ENCODE measurements around the gene IFRD2.

IFRD2 gene

DNA sequence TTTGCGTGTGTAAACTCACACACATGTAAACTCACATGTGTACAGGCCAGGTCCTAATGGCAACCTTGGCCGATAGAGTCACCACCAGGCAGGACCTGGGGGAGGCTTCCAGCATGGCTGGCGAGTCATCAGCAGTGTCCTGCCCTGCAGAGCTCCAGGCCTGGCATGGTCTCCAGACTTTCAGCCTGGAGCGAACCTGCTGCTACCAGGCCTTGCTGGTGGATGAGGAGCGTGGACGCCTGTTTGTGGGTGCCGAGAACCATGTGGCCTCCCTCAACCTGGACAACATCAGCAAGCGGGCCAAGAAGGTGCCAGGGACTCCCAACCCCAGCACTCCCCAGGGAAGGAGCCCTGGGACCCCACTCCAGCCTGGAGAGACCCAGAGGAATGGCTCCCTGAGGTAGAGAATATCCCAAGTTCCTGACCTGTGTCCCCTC lies 22.2 kb downstream of the IFRD2 start:
- TF ChIP-seq EZH2 (IDR thresholded peaks at IDR 0.05) (no peak), FOXP2 (optimal IDR thresholded peaks at IDR 0.05; ENCODE audit: control extremely low read depth, extremely low read length, insufficient read depth) (no peak), POLR2AphosphoS5 (IDR thresholded peaks at IDR 0.05; ENCODE audit: borderline replicate concordance, low read depth, low read length) (no peak)
- no peak for DNase-seq (ENCODE audit: low read depth, low spot score)
- H3K36me3 ChIP-seq (ENCODE audit: insufficient read depth, low read length) = no peaks in the 10 kb centered on the region
- H3K9ac ChIP-seq (ENCODE audit: insufficient read length) = no peak overlapping the region
- no peaks in the 10 kb centered on the region for H3K9me3 ChIP-seq (ENCODE audit: low read depth, low read length)
- no peak overlapping the region for H3K4me3 ChIP-seq
- no peak overlapping the region for H3K27ac ChIP-seq

DNA sequence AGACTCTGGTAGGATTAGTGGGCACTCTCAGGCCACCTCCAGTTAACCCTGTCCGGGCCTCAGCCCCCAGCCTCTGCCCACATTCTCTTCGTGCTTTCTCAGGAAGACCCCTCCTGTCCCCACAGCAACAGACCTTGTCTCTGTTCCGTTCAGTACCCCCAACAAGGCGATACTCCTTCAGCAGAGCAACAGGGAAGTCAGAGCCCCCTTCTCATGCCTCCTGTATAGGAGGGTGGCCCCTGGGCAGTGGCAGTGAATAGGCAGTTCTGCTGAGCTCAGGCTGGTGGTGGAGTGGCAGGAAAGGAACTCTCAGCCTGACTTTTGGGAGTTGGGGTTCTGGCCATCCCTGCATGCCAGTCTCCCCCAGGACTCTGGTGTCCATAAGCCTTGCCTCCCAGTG lies 22.8 kb downstream of the IFRD2 start:
- Histone ChIP-seq H3K36me3 (ENCODE audit: insufficient read depth, low read length) (no peaks in the 10 kb centered on the region), H3K9me3 (ENCODE audit: low read depth, low read length) (no peaks in the 10 kb centered on the region), H3K4me3 (no peak overlapping the region), H3K27ac (no peak overlapping the region), H3K9ac (ENCODE audit: insufficient read length) (no peak overlapping the region)
- DNase-seq (ENCODE audit: low read depth, low spot score) = no peak
- TF ChIP-seq EZH2 (IDR thresholded peaks at IDR 0.05) (no peak), FOXP2 (optimal IDR thresholded peaks at IDR 0.05; ENCODE audit: control extremely low read depth, extremely low read length, insufficient read depth) (no peak), POLR2AphosphoS5 (IDR thresholded peaks at IDR 0.05; ENCODE audit: borderline replicate concordance, low read depth, low read length) (no peak)

DNA sequence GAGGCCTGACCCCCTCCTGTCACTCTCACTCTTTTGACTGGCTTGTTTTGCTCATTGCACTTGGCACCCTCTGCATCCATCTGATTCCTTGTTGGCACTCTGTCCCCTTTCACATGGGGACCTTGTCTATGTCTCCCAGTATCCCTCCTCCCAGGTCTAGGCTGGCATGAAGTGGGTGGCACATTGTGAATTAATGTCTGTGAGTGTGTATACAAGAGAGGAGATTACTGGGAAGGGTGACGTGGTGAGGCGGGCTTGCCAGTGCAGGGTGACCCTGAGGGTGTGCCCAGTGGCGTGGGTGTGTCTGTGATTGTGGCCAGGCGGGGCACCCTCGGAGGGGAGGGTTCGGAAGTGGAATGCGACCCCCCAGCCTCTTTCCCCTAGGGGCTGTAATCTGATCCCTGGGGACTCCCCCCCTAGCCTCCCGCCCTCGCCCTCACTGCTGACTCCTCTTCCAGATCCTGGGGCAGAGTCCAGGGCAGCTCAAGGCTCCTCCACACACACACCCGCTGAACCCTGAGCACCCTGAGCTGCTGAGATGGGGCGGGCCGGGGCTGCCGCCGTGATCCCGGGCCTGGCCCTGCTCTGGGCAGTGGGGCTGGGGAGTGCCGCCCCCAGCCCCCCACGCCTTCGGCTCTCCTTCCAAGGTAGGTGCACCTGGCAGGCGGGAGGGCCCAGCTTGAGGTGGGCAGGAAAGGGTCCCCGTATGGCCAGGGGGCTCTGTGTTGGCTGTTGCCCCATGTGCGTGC lies 23.4 kb downstream of the IFRD2 start, which contains the start of gene SEMA3B:
SEMA3B (plus strand) TSS at position 445 of the 749 bp plus-strand sequence; CDS start at position 539, 94 bp downstream.
- no peak within 1 kb of the TSS for H3K4me3 ChIP-seq
- DNase-seq (ENCODE audit: low read depth, low spot score) = no peak
- no peaks in the 10 kb centered on the region for H3K9me3 ChIP-seq (ENCODE audit: low read depth, low read length)
- no peak within 1 kb of the TSS for H3K27ac ChIP-seq
- H3K36me3 ChIP-seq (ENCODE audit: insufficient read depth, low read length) = no peaks in the 10 kb centered on the region
- H3K9ac ChIP-seq (ENCODE audit: insufficient read length) = no peak within 1 kb of the TSS
- TF ChIP-seq POLR2AphosphoS5 (IDR thresholded peaks at IDR 0.05; ENCODE audit: borderline replicate concordance, low read depth, low read length) (no peak), EZH2 (IDR thresholded peaks at IDR 0.05) (no peak), FOXP2 (optimal IDR thresholded peaks at IDR 0.05; ENCODE audit: control extremely low read depth, extremely low read length, insufficient read depth) (no peak)

DNA sequence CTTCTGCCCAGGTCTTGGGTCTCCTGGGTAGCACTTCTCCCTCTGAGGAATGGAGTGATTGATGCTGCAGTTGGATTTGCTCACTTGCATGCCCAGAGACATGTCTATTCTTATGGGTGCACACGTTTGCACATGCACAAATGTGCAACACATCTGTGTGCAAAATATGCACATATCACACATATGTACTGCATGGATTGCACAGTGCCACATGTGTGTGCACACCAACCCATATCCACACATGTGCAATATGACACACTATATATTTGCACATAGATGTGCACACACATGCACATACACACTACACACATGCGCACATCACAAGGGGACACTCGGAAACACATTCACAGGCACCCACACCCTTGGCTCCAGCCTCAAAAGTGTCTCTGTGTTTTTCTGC lies 24.0 kb downstream of the IFRD2 start:
- Histone ChIP-seq H3K9me3 (ENCODE audit: low read depth, low read length) (no peaks in the 10 kb centered on the region), H3K9ac (ENCODE audit: insufficient read length) (no peak overlapping the region), H3K4me3 (no peak overlapping the region), H3K27ac (no peak overlapping the region), H3K36me3 (ENCODE audit: insufficient read depth, low read length) (no peaks in the 10 kb centered on the region)
- TF ChIP-seq EZH2 (IDR thresholded peaks at IDR 0.05) = no peak
- no peak for TF ChIP-seq FOXP2 (optimal IDR thresholded peaks at IDR 0.05; ENCODE audit: control extremely low read depth, extremely low read length, insufficient read depth)
- TF ChIP-seq POLR2AphosphoS5 (IDR thresholded peaks at IDR 0.05; ENCODE audit: borderline replicate concordance, low read depth, low read length) = no peak
- DNase-seq (ENCODE audit: low read depth, low spot score) = no peak

DNA sequence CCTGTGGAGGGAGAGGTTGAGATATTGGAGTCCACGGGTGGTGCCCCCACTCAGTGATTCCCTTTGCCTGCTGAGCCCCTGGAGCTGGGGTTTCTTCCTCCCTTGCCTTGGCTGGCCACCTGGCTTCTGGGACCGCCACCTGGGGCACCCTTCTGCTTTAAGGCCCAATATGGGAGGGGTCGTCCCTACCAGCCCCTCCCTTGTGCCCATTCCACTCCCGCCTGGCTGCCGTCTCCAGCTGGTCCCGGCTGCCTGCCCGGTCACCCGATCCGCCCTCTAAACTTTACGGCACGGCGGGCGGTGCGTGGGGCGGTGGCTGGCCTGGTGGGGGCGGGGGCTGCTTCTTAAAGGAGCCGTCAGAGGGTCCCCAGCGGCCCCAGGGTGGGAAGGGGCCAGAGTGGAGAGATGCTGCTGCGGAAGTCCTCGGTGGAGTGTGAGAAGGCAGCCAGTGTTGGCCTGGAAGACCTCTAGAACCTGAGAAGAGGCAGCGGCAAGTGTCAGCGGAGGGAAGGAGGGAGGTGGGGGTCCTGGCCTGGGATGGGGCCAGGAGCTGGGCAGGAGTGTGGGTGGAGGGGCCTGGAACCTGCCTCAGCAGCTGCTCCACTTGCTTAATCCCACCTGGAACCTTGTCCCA lies 24.8 kb downstream of the IFRD2 start:
- H3K27ac ChIP-seq = no peak overlapping the region
- no peak for DNase-seq (ENCODE audit: low read depth, low spot score)
- no peak for TF ChIP-seq EZH2 (IDR thresholded peaks at IDR 0.05)
- no peak for TF ChIP-seq FOXP2 (optimal IDR thresholded peaks at IDR 0.05; ENCODE audit: control extremely low read depth, extremely low read length, insufficient read depth)
- TF ChIP-seq POLR2AphosphoS5 (IDR thresholded peaks at IDR 0.05; ENCODE audit: borderline replicate concordance, low read depth, low read length) = no peak
- no peak overlapping the region for H3K4me3 ChIP-seq
- H3K36me3 ChIP-seq (ENCODE audit: insufficient read depth, low read length) = no peaks in the 10 kb centered on the region
- H3K9me3 ChIP-seq (ENCODE audit: low read depth, low read length) = no peaks in the 10 kb centered on the region
- no peak overlapping the region for H3K9ac ChIP-seq (ENCODE audit: insufficient read length)

DNA sequence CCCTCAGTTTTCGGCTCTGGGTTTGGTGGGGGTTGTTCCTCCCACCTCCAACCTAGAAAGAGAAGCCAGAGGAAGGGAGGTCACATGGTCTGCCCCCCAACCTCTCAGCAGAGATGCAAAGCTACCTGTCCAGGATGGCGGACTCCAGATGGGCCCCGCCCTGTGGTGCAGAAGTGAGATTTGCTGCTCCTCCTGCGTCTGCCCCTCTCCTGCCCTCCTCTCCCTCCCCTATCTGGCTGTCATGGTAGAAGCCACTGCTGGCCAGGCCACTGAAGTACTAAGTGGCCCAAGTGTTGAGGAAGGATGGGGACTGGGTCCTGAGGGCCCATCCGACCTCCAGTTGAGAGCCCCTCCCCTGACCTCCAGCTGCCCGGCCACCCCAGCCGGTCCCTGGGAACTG lies 25.4 kb downstream of the IFRD2 start:
- no peak overlapping the region for H3K9ac ChIP-seq (ENCODE audit: insufficient read length)
- no peak for DNase-seq (ENCODE audit: low read depth, low spot score)
- no peak overlapping the region for H3K4me3 ChIP-seq

DNA sequence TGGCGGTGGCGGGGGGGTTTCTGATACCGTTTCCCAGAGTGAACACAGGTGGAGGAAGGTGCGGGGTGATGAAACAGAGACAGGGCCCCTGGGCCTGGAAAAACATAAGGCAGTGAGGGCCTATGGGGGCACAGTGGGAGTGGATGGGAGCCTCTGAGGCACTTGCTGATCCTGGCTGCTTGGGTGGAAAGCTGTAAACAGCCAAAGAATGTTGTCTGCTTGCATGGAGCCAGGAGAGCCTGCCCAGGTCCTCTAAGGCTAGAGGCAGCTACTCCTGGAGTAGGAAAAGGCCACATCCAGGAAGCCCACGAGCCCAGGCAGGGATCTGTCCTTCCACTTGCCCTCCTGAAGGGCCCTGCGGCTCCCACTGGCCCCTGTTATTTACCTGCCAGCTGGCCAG lies 26.2 kb downstream of the IFRD2 start:
- Histone ChIP-seq H3K36me3 (ENCODE audit: insufficient read depth, low read length) (no peaks in the 10 kb centered on the region), H3K4me3 (no peak overlapping the region), H3K9me3 (ENCODE audit: low read depth, low read length) (no peaks in the 10 kb centered on the region), H3K27ac (no peak overlapping the region), H3K9ac (ENCODE audit: insufficient read length) (no peak overlapping the region)
- no peak for DNase-seq (ENCODE audit: low read depth, low spot score)
- TF ChIP-seq EZH2 (IDR thresholded peaks at IDR 0.05) (no peak), FOXP2 (optimal IDR thresholded peaks at IDR 0.05; ENCODE audit: control extremely low read depth, extremely low read length, insufficient read depth) (no peak), POLR2AphosphoS5 (IDR thresholded peaks at IDR 0.05; ENCODE audit: borderline replicate concordance, low read depth, low read length) (no peak)

More for the DNA sequence above, 25.4 kb downstream of the IFRD2 start:
- Histone ChIP-seq H3K27ac (no peak overlapping the region), H3K36me3 (ENCODE audit: insufficient read depth, low read length) (no peaks in the 10 kb centered on the region), H3K9me3 (ENCODE audit: low read depth, low read length) (no peaks in the 10 kb centered on the region)
- TF ChIP-seq POLR2AphosphoS5 (IDR thresholded peaks at IDR 0.05; ENCODE audit: borderline replicate concordance, low read depth, low read length) (no peak), EZH2 (IDR thresholded peaks at IDR 0.05) (no peak), FOXP2 (optimal IDR thresholded peaks at IDR 0.05; ENCODE audit: control extremely low read depth, extremely low read length, insufficient read depth) (no peak)

DNA sequence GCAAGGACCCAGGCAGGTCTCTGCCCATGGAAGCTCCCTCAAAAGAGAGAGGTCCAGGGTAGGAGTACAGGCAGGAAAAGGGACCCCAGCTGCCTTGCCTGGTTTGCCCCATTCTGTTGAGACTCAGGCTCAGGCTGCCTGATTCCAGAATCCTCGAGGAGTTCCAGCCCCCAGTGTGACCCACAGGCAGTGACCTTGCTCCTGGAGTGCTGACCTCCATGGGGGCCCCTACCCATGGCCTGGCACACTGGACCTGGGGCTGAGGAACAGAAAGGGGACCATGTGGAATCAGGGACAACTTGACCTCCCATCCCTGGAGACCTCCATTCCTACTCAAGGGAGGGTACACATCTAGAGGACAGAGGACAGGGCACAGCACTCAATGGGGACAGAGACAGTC lies 26.7 kb downstream of the IFRD2 start:
- Histone ChIP-seq H3K9ac (ENCODE audit: insufficient read length) (no peak overlapping the region), H3K27ac (no peak overlapping the region), H3K36me3 (ENCODE audit: insufficient read depth, low read length) (no peaks in the 10 kb centered on the region), H3K4me3 (no peak overlapping the region), H3K9me3 (ENCODE audit: low read depth, low read length) (no peaks in the 10 kb centered on the region)
- DNase-seq (ENCODE audit: low read depth, low spot score) = no peak
- TF ChIP-seq EZH2 (IDR thresholded peaks at IDR 0.05) (no peak), FOXP2 (optimal IDR thresholded peaks at IDR 0.05; ENCODE audit: control extremely low read depth, extremely low read length, insufficient read depth) (no peak), POLR2AphosphoS5 (IDR thresholded peaks at IDR 0.05; ENCODE audit: borderline replicate concordance, low read depth, low read length) (no peak)
